Endothelial cell of umbilical vein (primary cell): ENCODE results near the gene IFITM2. TPM values are rescaled to one million over a fixed set of nuclear protein-coding genes. Genes with fewer than 3 reads are reported as not detected.
"Not testable (repeated sequence)": the region's sequence is repeated elsewhere in the genome, so short reads cannot be mapped to it uniquely, and the experiment has no call there.

Experiments
- BruUV-seq: library from RNA; stranded (reverse); fragments of 400-500 nt; replicated peaks from 2 replicates; lab custom pipeline; 2021; lab: Mats Ljungman, UMichigan
- CTCF ChIA-PET: fragments of 300-600, 350-600 bp; sonication (Branson Sonifier 250); formaldehyde crosslinking; loops from one replicate; lab custom pipeline; 2021; ENCODE audit warnings: antibody characterized with exemption, inconsistent platforms; lab: Charles Lee
- POLR2A ChIA-PET: fragments of 300-600, 350-600 bp; sonication (Branson Sonifier 250); formaldehyde crosslinking; loops from one replicate; lab custom pipeline; 2021; ENCODE audit warnings: antibody characterized with exemption, inconsistent platforms; lab: Charles Lee
- DNase-seq: peaks from one replicate; pipeline ENCODE4 v3.0.0-alpha.2; 2011; ENCODE audit warnings: low read depth, low spot score
- FAIRE-seq: peaks from 2 replicates; lab custom pipeline; 2011; peaks lifted over from hg19 to GRCh38; lab: Jason Lieb, UNC
- H2AFZ ChIP-seq: 2 replicates; pipeline ENCODE4 v1.6.0; 2012; ENCODE audit warnings: low read depth, low read length, control low read depth, inconsistent platforms
- H3K27ac ChIP-seq: 2 replicates; pipeline ENCODE4 v1.5.1; 2011; ENCODE audit warnings: low read depth, mild to moderate bottlenecking, control low read depth, low read length, moderate library complexity; ENCODE audit not compliant: insufficient read depth
- H3K27me3 ChIP-seq, 2 experiments: 2 replicates each; pipeline versions ENCODE4 v1.6.0 to v1.6.1; 2011; ENCODE audit warnings: low read length in 2 of 2, mixed read lengths in 1 of 2; ENCODE audit not compliant: control insufficient read depth in 2 of 2, insufficient read depth in 2 of 2
- H3K36me3 ChIP-seq, 2 experiments: 2 replicates in 1 of 2; 3 replicates in 1 of 2; pipeline ENCODE4 v1.5.1; 2011; ENCODE audit warnings: low read length in 2 of 2, mild to moderate bottlenecking in 1 of 2, moderate library complexity in 1 of 2; ENCODE audit not compliant: control insufficient read depth in 2 of 2, insufficient read depth in 2 of 2; ENCODE audit errors: extremely low read depth in 1 of 2
- H3K4me1 ChIP-seq: 3 replicates; pipeline ENCODE4 v1.5.1; 2011; ENCODE audit warnings: mild to moderate bottlenecking, low read length; ENCODE audit not compliant: control insufficient read depth, insufficient read depth; ENCODE audit errors: extremely low read depth
- H3K4me2 ChIP-seq: 2 replicates; pipeline ENCODE4 v1.6.1; 2011; ENCODE audit warnings: low read length, control low read depth, mixed read lengths; ENCODE audit not compliant: insufficient read depth
- H3K4me3 ChIP-seq, 3 experiments: fragments of 200-600 bp in 1 of 3; sonication (generic), shearing (Covaris generic) in 1 of 3; replicated peaks in 1 of 3; 2 replicates each; pipeline ENCODE4 v1.5.1; 2011 to 2016; ENCODE audit warnings: control low read depth in 3 of 3, low read length in 3 of 3, mild to moderate bottlenecking in 2 of 3, inconsistent platforms in 1 of 3, low read depth in 1 of 3, moderate library complexity in 1 of 3; ENCODE audit not compliant: insufficient read depth in 1 of 3
- H3K79me2 ChIP-seq: 2 replicates; pipeline ENCODE4 v1.6.0; 2012; ENCODE audit warnings: low read length, inconsistent platforms; ENCODE audit not compliant: control insufficient read depth, insufficient read depth
- H3K9ac ChIP-seq: replicated peaks from 2 replicates; pipeline ENCODE3; 2011; ENCODE audit warnings: low read length, control low read depth; ENCODE audit not compliant: insufficient read depth; ENCODE audit errors: extremely low read depth
- H3K9me1 ChIP-seq: replicated peaks from 3 replicates; pipeline ENCODE4 v1.6.0; 2011; ENCODE audit warnings: mild to moderate bottlenecking, low read length; ENCODE audit not compliant: control insufficient read depth, insufficient read depth; ENCODE audit errors: extremely low read depth
- H3K9me3 ChIP-seq: replicated peaks from 2 replicates; pipeline ENCODE4 v1.5.1; 2012; ENCODE audit warnings: low read length, inconsistent platforms; ENCODE audit not compliant: control insufficient read depth, insufficient read depth
- H4K20me1 ChIP-seq: replicated peaks from 2 replicates; pipeline ENCODE3; 2011; ENCODE audit warnings: mild to moderate bottlenecking, low read length; ENCODE audit not compliant: control insufficient read depth, insufficient read depth; ENCODE audit errors: extremely low read depth
- EZH2 ChIP-seq: IDR thresholded peaks from 2 replicates; pipeline ENCODE4 v1.6.1; 2012; ENCODE audit warnings: borderline replicate concordance, low read depth, mild to moderate bottlenecking, moderate library complexity, low read length, inconsistent platforms; ENCODE audit not compliant: severe bottlenecking
- FOS ChIP-seq: IDR thresholded peaks from 2 replicates; pipeline ENCODE4 v1.6.1; 2011; ENCODE audit warnings: mild to moderate bottlenecking, low read length, moderate library complexity, borderline replicate concordance; ENCODE audit not compliant: insufficient read depth
- GATA2 ChIP-seq: IDR thresholded peaks from 2 replicates; pipeline ENCODE4 v1.7.0; 2011; ENCODE audit warnings: low read depth, mild to moderate bottlenecking, moderate library complexity, mixed read lengths, low read length; ENCODE audit not compliant: insufficient read length, insufficient read depth
- JUN ChIP-seq: IDR thresholded peaks from 2 replicates; pipeline ENCODE4 v1.6.1; 2011; ENCODE audit warnings: borderline replicate concordance, low read depth; ENCODE audit not compliant: insufficient read length, insufficient read depth
- MAX ChIP-seq: IDR thresholded peaks from 2 replicates; pipeline ENCODE4 v1.6.1; 2011; ENCODE audit not compliant: insufficient read depth, insufficient read length
- MYC ChIP-seq: IDR thresholded peaks from one replicate; pipeline ENCODE4 v1.6.1; 2011; ENCODE audit warnings: mild to moderate bottlenecking, low read depth, low read length
- POLR2A ChIP-seq: IDR thresholded peaks from 2 replicates; pipeline ENCODE4 v1.6.1; 2012; ENCODE audit warnings: low read depth, mild to moderate bottlenecking, control low read depth, low read length
- POLR2AphosphoS5 ChIP-seq: IDR thresholded peaks from 2 replicates; pipeline ENCODE4 v1.6.1; 2012; ENCODE audit warnings: low read depth, mild to moderate bottlenecking, control low read depth, low read length, moderate library complexity; ENCODE audit not compliant: insufficient read depth
- dilution Hi-C: fragments of 300-500 bp; cut with MboI; formaldehyde crosslinking; loops from one replicate; pipeline ENCODE4 v1.15.0; 2019; ENCODE audit warnings: low sequenced_read_pairs; ENCODE audit not compliant: extremely low pct_ligation_motif_present
- intact Hi-C: fragments of 100-400 bp; cut with micrococcal nuclease; formaldehyde crosslinking; loops from one replicate; pipeline ENCODE4 v1.10.0; 2022
- polyA plus RNA-seq, 4 experiments: library from polyadenylated mRNA; depleted of rRNA in 3 of 4; stranded (reverse) in 3 of 4; unstranded in 1 of 4; fragments of >200 nt; gene quantifications; 2 replicates each; pipeline versions ENCODE4 v1.2.1 to v1.2.3, GENCODE V29; 2011 to 2012; ENCODE audit warnings: missing spikeins in 1 of 4
- total RNA-seq: library from RNA; stranded (reverse); gene quantifications from 2 replicates; pipeline ENCODE4 v1.2.3, GENCODE V29; 2021
- TF ChIP-seq, protein P1 (sequence below), 2 donors: IDR thresholded peaks; 1 replicate in 1 of 2; 2 replicates in 1 of 2; pipeline ENCODE4 v1.5.1; 2011; ENCODE audit warnings: low read length in 2 of 2, mild to moderate bottlenecking in 2 of 2, moderate library complexity in 2 of 2, control low read depth in 1 of 2, inconsistent platforms in 1 of 2, low read depth in 1 of 2; ENCODE audit not compliant: insufficient read depth in 1 of 2; ENCODE audit errors: extremely low read depth in 1 of 2

The IFITM2 gene
- total and polyA plus RNA-seq, 2 donors (not counting 3 experiments of a cell fraction or from before 2014, with no cell fraction given), result 219 to 1,135 TPM

GRCh38 chr11:346529-346928 is 38.9 kb downstream of the IFITM2 start:
- Histone ChIP-seq H3K4me3 (no peak overlapping the region), H3K4me1 (no peaks in the 10 kb centered on the region), H3K9ac (no peak overlapping the region), H4K20me1 (no peaks in the 10 kb centered on the region), H3K36me3 (no peaks in the 10 kb centered on the region), H3K9me1 (no peaks in the 10 kb centered on the region), H3K79me2 (no peaks in the 10 kb centered on the region), H3K4me2 (no peak overlapping the region), H2AFZ (no peak overlapping the region), H3K9me3 (no peaks in the 10 kb centered on the region), H3K27ac (no peak overlapping the region), H3K27me3 (peaks cover 0 to 8% of the 10 kb centered on the region in 2 experiments)
- intact Hi-C loops, result no loop called here
- FAIRE-seq, result no peak
- dilution Hi-C loops, result no loop called here
- TF ChIP-seq GATA2, result no peak
- TF ChIP-seq POLR2AphosphoS5, result no peak
- no peak for TF ChIP-seq EZH2
- TF ChIP-seq POLR2A, result no peak
- TF ChIP-seq, protein P1, sequence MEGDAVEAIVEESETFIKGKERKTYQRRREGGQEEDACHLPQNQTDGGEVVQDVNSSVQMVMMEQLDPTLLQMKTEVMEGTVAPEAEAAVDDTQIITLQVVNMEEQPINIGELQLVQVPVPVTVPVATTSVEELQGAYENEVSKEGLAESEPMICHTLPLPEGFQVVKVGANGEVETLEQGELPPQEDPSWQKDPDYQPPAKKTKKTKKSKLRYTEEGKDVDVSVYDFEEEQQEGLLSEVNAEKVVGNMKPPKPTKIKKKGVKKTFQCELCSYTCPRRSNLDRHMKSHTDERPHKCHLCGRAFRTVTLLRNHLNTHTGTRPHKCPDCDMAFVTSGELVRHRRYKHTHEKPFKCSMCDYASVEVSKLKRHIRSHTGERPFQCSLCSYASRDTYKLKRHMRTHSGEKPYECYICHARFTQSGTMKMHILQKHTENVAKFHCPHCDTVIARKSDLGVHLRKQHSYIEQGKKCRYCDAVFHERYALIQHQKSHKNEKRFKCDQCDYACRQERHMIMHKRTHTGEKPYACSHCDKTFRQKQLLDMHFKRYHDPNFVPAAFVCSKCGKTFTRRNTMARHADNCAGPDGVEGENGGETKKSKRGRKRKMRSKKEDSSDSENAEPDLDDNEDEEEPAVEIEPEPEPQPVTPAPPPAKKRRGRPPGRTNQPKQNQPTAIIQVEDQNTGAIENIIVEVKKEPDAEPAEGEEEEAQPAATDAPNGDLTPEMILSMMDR (IDR thresholded peaks at IDR 0.05; ENCODE audit: extremely low read depth in 1 of 2, insufficient read depth in 1 of 2, low read depth in 1 of 2, low read length in 2 of 2), result no peak
- no peak for TF ChIP-seq MYC
- TF ChIP-seq FOS, result no peak
- no peak for TF ChIP-seq JUN
- TF ChIP-seq MAX, result no peak
- no TSS peak for BruUV-seq
- POLR2A ChIA-PET, result no interaction called here
- no peak for DNase-seq
- CTCF ChIA-PET, result interaction anchor here (0.7 kb wide), 1 partner anchor 106 kb away, joined by 3 read pairs; no protein-coding TSS in a partner anchor

- H2AFZ ChIP-seq, H3K9me3 ChIP-seq, H3K79me2 ChIP-seq, intact Hi-C loops, H3K9me1 ChIP-seq, DNase-seq, POLR2A ChIA-PET, H3K36me3 ChIP-seq, H3K9ac ChIP-seq, H3K4me3 ChIP-seq, dilution Hi-C loops, H4K20me1 ChIP-seq, H3K4me1 ChIP-seq, BruUV-seq, H3K27ac ChIP-seq, H3K4me2 ChIP-seq, H3K27me3 ChIP-seq: not testable (repeated sequence)
- peak; percentile 56 for FAIRE-seq
- CTCF ChIA-PET, result interaction anchor here (1.0 kb wide), 1 partner anchor 10 kb away, joined by 6 read pairs; no protein-coding TSS in a partner anchor
Observed at GRCh38 chr11:349270-349954, 41.8 kb downstream of the IFITM2 start.
